ENCODE data around the gene TCF4.

DNA sequence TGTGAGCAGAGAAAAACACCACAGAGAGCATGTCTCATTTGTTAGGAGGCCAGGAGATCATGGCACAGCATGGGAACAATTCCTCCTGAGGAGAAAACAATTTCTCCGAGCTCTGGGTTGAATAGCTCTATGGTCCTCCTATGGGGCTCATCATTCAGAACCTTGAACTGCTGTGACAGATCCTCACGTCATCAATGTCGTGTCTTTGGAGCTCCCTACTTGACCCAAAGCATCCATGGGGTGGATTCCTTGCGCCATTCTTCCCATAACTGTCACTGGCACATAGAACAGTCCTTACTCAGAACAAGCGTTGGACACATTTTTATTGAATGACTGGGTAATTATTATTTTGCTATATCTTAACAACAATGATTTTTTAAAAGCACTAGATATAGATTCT is 15.8 kb upstream of the TCF4 start:
- TF ChIP-seq POLR2AphosphoS5 (IDR thresholded peaks at IDR 0.05) = no peak
- TF ChIP-seq CTCF (IDR thresholded peaks at IDR 0.05) = no peak
- TF ChIP-seq POLR2A (IDR thresholded peaks at IDR 0.05) = no peak
- TF ChIP-seq EP300 (IDR thresholded peaks at IDR 0.05) = no peak

Measured in suprapubic skin (tissue), 4 donors.